Measurements from ENCODE around the gene RPS6KA3. TPM values are rescaled to one million over a fixed set of nuclear protein-coding genes. Genes with fewer than 3 reads are reported as not detected.

Gene RPS6KA3
- total RNA-seq, 1 experiment from 2014 or later: 35.5 TPM

DNA sequence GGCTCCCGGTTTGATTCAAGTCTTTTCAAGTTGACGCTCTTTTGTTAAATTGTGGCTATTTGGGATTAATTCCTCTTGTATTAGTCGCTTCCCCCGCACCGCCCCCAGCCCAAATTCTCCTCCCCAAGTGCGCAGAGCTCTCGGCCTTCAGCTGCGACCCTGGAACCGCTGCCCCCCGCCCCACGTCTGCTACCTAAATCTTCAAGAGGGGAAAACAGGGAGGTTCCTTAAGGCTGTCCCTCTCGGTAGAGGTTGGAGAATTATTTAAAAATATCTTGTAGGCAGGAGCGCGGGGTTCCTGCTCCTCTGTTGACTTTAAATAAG is 860 bp upstream of the RPS6KA3 start:
- Histone ChIP-seq H3K9me2 (ENCODE audit: insufficient read depth) (no peaks in the 10 kb centered on the region), H3K79me2 (ENCODE audit: insufficient read depth, low read length) (peaks cover 34% of the 10 kb centered on the region), H3K27me3 (ENCODE audit: insufficient read depth, low read length) (no peaks in the 10 kb centered on the region), H3K4me1 (ENCODE audit: control insufficient read depth in 1 of 2, insufficient read depth in 2 of 2, low read length in 2 of 2) (peaks cover 4 to 19% of the 10 kb centered on the region in 2 experiments), H3K36me3 (ENCODE audit: control insufficient read depth in 1 of 2, insufficient read depth in 2 of 2, low read length in 2 of 2) (no peaks in the 10 kb centered on the region), H3K9me3 (ENCODE audit: control insufficient read depth in 1 of 2, insufficient read depth in 1 of 2, low read depth in 1 of 2, low read length in 2 of 2) (no peaks in the 10 kb centered on the region), H2AFZ (ENCODE audit: low read depth, low read length, poor library complexity, severe bottlenecking) (no peak overlapping the region), H3K9ac (ENCODE audit: low read length) (no peak overlapping the region), H3K27ac (ENCODE audit: low read depth, low read length) (no peak overlapping the region), H3K4me2 (ENCODE audit: low read length) (peak overlapping the region; percentile 70), H4K20me1 (ENCODE audit: insufficient read depth) (0 out of 2 replicates have a peak, but pooled peaks cover 4% of the 10 kb centered on the region), H3K4me3 (replicated peaks in 1 of 2; ENCODE audit: low read depth in 1 of 2, low read length in 2 of 2) (peak overlapping the region in 1 of 2 experiments; percentile 74; a peak in 1 of 4 replicates)
- intact Hi-C loops (cut with micrococcal nuclease): no loop called here
- TF ChIP-seq JUND (IDR thresholded peaks at IDR 0.05): no peak
- TF ChIP-seq FOSL1 (IDR thresholded peaks at IDR 0.05; ENCODE audit: low read depth): no peak
- TF ChIP-seq ZNF274 (IDR thresholded peaks at IDR 0.05; ENCODE audit: low read depth, low read length): no peak
- TF ChIP-seq SP1 (IDR thresholded peaks at IDR 0.05; ENCODE audit: low read depth): no peak
- TF ChIP-seq RAD21 (IDR thresholded peaks at IDR 0.05; ENCODE audit: low read depth): no peak
- no peak for TF ChIP-seq SIN3A (IDR thresholded peaks at IDR 0.05; ENCODE audit: low read depth)
- TF ChIP-seq CBX3 (IDR thresholded peaks at IDR 0.05; ENCODE audit: low read depth): no peak
- POLR2A ChIA-PET: no interaction called here
- ATAC-seq (no peak), DNase-seq (ENCODE audit: low read depth, low spot score) (no peak)
- RAD21 ChIA-PET (ENCODE audit: low non-redundant PET in 1 of 2, low total read pairs in 2 of 2, uncharacterized antibody in 2 of 2, unreplicated experiment in 2 of 2): no interaction called here
- no TSS peak for BruUV-seq (replicated peaks)
- CTCF ChIA-PET: no interaction called here

DNA sequence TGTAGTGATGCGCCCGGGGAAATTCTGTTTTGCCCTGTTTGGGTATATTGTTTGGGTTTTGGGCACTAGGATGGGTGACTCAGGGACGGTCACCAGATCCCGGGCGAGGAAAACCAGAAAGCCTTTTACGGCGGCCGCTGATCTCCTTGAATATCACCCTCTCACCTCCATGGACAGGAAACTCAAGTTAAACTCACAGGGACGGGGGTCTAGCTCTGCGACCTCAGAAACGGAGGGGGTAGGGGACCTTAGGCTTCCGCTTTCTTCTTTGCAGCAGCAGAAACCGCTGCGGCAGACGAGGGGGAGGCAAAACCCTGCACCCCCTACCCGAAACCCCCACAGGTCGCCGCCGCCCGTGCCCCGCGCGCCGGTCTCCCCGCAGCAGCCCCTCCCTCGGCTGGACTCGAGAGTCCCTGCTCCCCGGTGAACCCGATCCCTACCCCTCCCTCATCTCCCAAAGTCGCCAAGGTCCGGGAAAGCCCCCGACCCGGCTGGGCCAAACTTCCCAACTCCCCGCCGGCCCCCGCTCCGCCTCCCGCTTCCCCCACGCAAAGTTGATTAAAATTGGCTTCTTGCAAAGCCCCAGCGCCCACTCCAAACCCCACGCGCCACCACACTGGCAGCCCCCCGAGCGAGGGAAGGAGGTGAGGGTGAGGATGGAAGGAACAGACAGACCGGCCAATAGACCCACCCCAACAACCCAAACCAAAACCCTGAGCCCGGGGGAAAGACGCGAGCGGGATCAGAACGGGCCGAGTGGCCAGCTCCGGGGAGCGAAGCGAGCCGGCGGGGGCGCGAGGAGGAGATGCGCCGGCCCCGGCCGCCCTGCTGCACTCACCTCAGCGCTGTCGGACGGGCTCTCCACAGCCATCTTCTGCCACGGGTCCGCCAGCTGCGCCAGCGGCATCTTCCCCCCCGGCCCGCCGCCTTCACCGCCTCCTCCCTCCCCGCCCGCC is 705 bp downstream of the RPS6KA3 start:
- TF ChIP-seq CBX3 (IDR thresholded peaks at IDR 0.05; ENCODE audit: low read depth): no peak
- no peak for TF ChIP-seq TCF7L2 (IDR thresholded peaks at IDR 0.05; ENCODE audit: borderline replicate concordance, extremely low read depth, insufficient read depth, insufficient read length)
- TF ChIP-seq SIN3A (IDR thresholded peaks at IDR 0.05; ENCODE audit: low read depth): no peak
- TF ChIP-seq YY1 (IDR thresholded peaks at IDR 0.05; ENCODE audit: extremely low read depth, insufficient replicate concordance, low read depth, low read length): no peak
- TF ChIP-seq CEBPB (IDR thresholded peaks at IDR 0.05; ENCODE audit: low read depth): no peak
- no peak for TF ChIP-seq CTCF (IDR thresholded peaks at IDR 0.05 in 2 of 3, conservative IDR thresholded peaks at IDR 0.05 in 1 of 3; ENCODE audit: borderline replicate concordance in 1 of 3, insufficient read depth in 1 of 3, low read depth in 2 of 3, low read length in 2 of 3)
- TF ChIP-seq ZFX (IDR thresholded peaks at IDR 0.05): no peak
- no peak for TF ChIP-seq POLR2A (IDR thresholded peaks at IDR 0.05; ENCODE audit: borderline replicate concordance, extremely low read depth, insufficient read depth, insufficient read length)
- TF ChIP-seq SRF (IDR thresholded peaks at IDR 0.05; ENCODE audit: low read depth): no peak
- TF ChIP-seq JUND (IDR thresholded peaks at IDR 0.05): no peak
- no peak for TF ChIP-seq EGR1 (IDR thresholded peaks at IDR 0.05; ENCODE audit: low read depth)
- TF ChIP-seq FOSL1 (IDR thresholded peaks at IDR 0.05; ENCODE audit: low read depth): no peak
- TF ChIP-seq ZNF274 (IDR thresholded peaks at IDR 0.05; ENCODE audit: low read depth, low read length): no peak
- intact Hi-C loops (cut with micrococcal nuclease): no loop called here
- Histone ChIP-seq H3K36me3 (ENCODE audit: control insufficient read depth in 1 of 2, insufficient read depth in 2 of 2, low read length in 2 of 2) (no peaks in the 10 kb centered on the region), H3K79me2 (ENCODE audit: insufficient read depth, low read length) (peaks cover 50% of the 10 kb centered on the region), H3K27ac (ENCODE audit: low read depth, low read length) (peak overlapping the region; percentile 60), H3K9me3 (ENCODE audit: control insufficient read depth in 1 of 2, insufficient read depth in 1 of 2, low read depth in 1 of 2, low read length in 2 of 2) (no peaks in the 10 kb centered on the region), H3K4me2 (ENCODE audit: low read length) (peak overlapping the region; percentile 82), H3K4me3 (replicated peaks in 1 of 2; ENCODE audit: low read depth in 1 of 2, low read length in 2 of 2) (peak overlapping the region; percentile 66 to 74), H3K9me2 (ENCODE audit: insufficient read depth) (no peaks in the 10 kb centered on the region), H2AFZ (ENCODE audit: low read depth, low read length, poor library complexity, severe bottlenecking) (no peak overlapping the region), H3K9ac (ENCODE audit: low read length) (peak overlapping the region; percentile 78), H4K20me1 (ENCODE audit: insufficient read depth) (0 out of 2 replicates have a peak, but pooled peaks cover 4% of the 10 kb centered on the region), H3K27me3 (ENCODE audit: insufficient read depth, low read length) (no peaks in the 10 kb centered on the region), H3K4me1 (ENCODE audit: control insufficient read depth in 1 of 2, insufficient read depth in 2 of 2, low read length in 2 of 2) (peaks cover 4 to 19% of the 10 kb centered on the region in 2 experiments)
- CTCF ChIA-PET: no interaction called here
- POLR2A ChIA-PET: no interaction called here
- RAD21 ChIA-PET (ENCODE audit: low non-redundant PET in 1 of 2, low total read pairs in 2 of 2, uncharacterized antibody in 2 of 2, unreplicated experiment in 2 of 2): no interaction called here
- DNase-seq (ENCODE audit: low read depth, low spot score) (no peak), ATAC-seq (peak; percentile 38)
- BruUV-seq (replicated peaks): TSS peak; percentile 86

Measured in HCT116 (cell line).